NCI-H2107 treated with DMSO at 0.1 percent for 48 hours (cell line): ENCODE measurements around the gene ZCCHC13.
"Not testable (repeated sequence)": the region's sequence is repeated elsewhere in the genome, so short reads cannot be mapped to it uniquely, and the experiment has no call there.

Source experiments
- DNase-seq: peaks from one replicate; lab custom pipeline; 2025; ENCODE audit not compliant: unreplicated experiment; lab: John Stamatoyannopoulos, UW

Gene ZCCHC13

DNA sequence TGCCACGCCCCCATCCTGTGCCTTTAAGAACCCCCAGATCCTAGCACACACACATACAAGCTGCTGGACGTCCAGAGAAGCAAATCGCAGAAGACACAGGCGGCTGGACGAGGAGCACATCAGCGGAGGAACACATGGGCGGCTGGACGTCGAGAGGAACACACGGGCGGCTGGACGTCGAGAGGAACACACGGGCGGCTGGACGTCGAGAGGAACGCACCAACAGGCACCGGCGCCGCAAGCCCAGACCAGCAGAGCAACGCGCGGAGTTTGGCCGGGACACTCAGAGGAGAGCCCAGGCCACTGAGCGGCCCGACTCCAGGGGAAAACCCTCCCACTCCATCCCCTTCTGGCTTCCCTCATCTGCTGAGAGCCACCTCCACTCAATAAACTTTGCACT is 17.2 kb downstream of the ZCCHC13 start:
- DNase-seq = no peak

DNA sequence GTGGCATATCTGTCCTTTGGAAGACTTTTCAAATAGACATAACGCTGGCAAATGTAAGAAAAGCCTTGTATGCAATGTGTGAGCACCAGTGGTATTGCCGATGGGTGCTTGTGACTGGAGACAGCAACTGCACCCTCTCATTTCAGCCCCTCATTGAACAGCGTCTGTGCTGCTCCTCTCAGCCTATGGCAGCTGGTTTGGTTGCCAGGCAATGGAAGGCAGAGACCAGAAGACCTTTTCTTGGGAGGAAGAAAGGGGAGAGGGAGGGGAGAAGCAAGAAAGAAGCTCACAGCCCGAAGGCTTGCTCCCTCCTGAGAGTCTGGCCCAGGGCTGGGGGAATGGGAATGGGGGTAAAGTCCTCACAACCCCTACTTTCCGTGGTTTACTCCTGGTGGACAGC is 20.2 kb downstream of the ZCCHC13 start:
- no peak for DNase-seq

DNA sequence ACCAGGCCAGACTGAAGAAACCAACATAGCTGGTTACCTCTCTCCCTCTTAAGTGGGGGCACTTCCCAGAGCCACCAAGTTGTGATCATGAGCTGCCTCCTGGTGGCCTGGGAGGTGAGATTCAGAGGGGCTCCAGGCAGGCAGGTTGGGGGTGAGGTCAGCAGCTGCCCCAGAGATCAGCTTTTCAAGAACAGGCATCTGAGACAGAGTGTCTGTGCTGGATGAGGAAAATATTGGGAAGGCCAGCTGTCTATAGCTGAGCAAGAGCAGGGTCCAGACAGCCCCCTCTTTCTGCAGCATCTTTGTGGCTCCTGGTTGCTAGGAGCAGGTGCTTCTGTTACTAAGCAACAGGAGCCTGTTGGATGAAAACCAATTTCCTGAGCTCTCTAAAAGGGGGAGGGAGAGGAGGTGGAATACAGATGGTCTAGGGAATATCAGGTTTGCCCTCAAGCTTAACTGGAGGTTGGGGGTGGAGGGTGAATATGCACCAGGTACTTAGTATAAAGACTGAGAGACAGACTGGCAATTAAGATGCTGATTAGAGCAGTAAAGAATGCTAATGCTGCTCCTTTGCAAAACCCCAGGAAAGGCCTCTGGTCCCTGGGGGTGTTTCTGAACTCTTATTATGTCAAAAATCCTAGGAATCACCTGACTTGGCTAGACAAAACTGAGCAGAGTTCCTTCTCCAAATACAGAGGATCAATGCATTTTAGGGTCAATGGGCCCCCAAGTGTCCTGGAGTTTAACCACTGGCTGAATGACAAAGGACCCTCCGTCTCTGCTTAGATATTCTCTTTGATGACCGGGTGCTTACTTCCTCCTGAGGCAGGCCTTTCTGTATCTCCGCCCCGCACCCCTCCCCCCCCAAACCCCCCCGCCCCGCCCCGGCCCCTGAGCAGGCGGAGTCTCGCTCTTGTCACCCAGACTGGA is 21.4 kb downstream of the ZCCHC13 start:
- peak; percentile 23 for DNase-seq

DNA sequence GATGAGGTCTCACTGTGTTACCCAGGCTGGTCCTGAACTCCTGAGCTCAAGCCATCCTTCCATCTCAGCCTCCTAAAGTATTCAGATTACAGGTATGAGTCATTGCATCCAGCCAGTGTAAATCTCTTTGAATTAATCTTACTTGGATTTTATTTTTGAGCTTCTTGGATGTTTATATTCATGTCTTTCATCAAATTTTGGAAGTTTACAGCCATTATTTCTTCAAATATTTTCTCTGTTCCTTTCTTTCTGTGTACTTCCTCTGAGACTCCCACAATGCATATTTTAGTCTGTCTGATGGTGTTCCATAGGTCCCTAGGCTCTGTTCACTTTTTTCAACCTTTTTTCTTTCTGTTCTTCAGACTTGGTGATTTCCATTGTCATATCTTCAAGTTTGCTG is 34.9 kb downstream of the ZCCHC13 start:
- no peak for DNase-seq

DNA sequence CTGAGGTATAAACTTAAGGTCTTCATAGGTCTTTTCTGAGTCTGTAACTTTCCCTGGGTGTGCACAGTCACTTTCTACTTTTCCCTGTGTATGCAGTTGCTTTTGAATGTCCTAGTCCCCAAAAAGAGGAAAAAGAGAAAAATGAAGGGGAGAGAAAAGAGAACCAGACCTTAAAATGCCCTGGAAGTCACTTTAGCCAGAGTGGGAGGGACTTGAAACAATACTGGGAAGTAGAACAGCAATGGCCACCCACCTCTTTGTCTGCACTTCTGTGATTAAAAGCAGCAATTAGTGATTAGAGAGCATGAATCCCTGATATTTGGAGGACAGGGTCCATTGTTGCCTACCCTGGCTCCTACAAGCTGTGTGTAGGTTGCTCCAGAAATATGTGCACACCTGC is 36.1 kb downstream of the ZCCHC13 start:
- DNase-seq = no peak

DNA sequence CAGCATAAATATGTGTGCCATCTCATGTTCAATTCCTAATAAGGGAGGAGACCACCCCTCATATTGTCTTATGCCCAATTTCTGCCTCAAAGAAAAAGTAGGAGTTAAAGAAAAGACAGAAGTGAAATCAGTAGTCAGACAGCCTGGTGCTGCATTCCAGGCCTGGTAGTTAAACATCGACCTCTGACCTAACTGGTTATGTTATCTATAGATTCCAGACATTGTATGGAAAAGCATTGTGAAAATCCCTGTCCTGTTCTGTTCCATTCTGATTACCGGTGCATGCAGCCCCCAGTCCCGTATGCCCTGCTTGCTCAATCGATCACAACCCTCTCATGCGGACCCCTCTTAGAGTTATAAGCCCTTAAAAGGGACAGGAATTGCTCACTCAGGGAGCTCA is 38.2 kb downstream of the ZCCHC13 start:
- DNase-seq = not testable (repeated sequence)

DNA sequence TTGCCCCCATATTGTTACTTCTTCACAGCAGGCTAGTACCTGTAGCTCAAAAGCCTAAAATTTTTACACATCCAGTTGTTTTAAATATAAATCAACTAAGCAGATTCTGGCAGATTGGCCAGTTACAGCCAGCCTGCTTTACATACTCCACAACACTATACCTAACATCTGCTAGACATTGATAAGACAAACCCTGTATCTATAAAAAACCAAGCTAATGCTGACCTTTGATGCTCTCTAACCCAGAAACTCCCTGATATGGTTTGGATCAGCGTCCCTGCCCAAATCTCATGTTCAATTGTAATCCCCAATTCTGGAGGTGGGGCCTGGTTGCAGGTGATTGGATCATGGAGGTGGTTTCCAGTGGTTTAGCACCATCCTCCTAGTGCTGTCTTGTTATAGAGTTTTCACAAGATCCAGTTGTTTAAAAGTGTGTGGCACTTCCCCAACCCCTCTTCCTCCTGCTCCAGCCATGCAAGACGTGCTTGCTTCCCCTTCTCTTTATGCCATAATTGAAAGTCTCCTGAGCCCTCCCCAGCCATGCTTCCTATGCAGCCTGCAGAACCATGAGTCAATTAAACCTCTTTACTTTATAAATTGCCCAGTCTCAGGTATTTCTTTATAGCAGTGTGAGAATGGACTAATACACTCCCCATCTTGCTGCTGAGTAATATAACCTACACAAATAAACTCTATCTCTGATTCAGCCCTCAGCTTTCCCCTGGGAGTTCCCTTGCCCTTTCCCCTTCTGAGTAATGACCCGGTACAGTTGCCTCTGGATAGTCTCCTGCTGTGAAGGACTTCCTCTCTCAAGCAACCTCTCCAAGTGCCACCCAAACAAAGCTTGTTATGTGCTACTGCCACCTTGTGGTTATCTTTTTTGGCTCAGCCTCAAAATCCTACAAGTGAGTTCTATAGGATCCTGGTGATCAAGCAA is 39.6 kb downstream of the ZCCHC13 start:
- DNase-seq = peak; percentile 91

DNA sequence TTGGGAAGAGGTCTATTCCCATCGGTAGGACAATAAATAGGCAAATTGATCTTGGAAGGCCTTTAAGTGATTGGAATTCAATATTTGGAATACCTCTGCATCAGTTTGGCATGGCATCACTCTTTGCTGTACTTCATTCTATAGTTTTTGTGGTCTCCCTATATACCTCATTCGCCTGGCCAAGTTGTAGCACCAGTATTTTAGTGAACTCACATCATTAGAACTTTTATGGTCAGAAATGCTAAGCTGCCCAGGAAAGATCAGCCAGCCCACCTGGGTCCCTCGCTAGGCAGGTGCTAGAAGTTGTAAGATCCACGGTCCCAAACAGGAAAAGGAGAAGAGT is 40.3 kb downstream of the ZCCHC13 start:
- no peak for DNase-seq

DNA sequence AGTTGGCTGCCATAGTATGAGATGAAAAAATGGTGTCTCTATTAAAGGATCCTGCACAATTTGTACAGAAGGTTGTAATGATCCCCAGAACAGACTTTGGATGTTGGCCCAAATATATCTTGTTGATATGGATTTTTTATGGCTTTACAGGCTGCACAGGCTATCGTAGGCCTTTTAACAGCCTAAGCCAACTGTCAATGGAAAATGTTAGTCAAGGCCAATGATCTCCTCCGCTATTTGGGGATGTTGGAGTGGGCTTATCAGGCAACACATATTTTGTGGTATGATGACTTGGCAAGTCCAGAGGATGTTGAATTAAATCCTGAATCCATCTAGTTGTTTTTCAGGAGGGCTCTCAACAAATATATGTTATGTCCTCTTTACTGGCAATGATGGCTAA is 42.1 kb downstream of the ZCCHC13 start:
- DNase-seq = no peak

DNA sequence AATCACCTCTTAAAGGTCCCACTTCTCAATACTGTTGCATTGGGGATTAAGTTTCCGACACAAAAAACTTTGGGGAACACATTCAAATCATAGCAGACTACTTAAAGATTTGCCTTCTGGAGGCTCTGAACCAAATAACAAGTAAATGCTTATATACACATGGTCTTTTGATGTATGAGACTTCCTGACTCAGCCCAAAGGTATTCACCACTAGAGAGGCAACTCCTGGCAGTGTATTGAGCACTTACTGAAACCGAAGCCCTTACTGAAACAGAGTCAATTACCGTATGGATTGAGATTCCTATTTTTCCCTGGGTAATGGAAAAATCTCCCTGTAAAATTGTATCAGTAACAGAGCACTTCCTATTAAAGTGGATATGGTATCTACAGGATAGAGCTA is 45.4 kb downstream of the ZCCHC13 start:
- DNase-seq = no peak

DNA sequence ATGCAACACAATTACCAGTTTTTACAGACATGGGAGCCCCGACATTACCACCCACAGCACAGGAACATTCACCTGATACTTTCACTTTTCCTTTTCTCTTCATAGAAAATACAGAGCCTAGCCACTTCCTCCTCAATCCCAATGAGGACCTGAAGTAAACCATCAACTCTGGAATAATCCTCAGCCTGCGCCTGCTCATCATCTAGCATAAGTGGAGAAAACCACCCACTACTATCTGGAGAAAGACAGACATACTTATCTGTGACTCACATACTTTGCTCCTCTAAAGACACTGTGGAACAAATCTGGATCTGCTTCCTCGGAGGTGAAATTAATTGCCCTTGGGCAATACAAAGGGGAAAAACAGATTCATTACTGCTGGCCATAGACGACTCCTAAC is 47.8 kb downstream of the ZCCHC13 start:
- DNase-seq = no peak

DNA sequence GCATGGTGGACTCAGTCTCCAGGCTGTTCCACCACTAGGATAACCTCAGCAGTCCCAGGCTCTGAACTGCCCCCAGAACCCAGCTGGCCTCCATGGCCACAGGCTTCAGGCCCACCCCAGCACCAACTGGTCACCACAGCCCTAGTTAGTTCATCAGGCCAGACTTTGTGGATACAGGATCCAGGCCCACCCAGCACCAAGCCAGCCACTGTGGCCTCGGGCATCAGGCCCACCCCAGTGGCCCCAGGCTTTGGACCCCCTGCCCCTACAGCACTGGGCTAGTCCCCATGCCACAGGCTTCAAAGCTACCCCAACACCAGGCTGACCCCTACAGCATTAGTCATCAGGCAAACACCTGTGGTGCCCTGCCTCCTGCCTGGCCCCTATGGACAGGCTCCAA is 50.0 kb downstream of the ZCCHC13 start:
- no peak for DNase-seq
